Measurements from ENCODE around the gene ATXN2. TPM values are rescaled to one million over a fixed set of nuclear protein-coding genes. Genes with fewer than 3 reads are reported as not detected.

The ATXN2 gene
- total and polyA plus RNA-seq, 9 of the 15 experiments (the other 6 are each of a cell fraction or from before 2014, with no cell fraction given): 16.8 to 67.8 (median 29.3) TPM

- TF ChIP-seq PBX2 (CRISPR knock-in tag; IDR thresholded peaks at IDR 0.05; ENCODE audit: low read depth) (no peak), PBX2 (tag; conservative IDR thresholded peaks at IDR 0.05; ENCODE audit: low read depth) (no peak), DDX20 (tag; IDR thresholded peaks at IDR 0.05; ENCODE audit: low read depth) (no peak), NEUROD1 (IDR thresholded peaks at IDR 0.05; ENCODE audit: borderline replicate concordance, low read depth, low read length, partially characterized antibody) (no peak), POLR2AphosphoS2 (IDR thresholded peaks at IDR 0.05; ENCODE audit: low read length) (no peak), HDGF (IDR thresholded peaks at IDR 0.05) (no peak), E2F1 (CRISPR knock-in tag; IDR thresholded peaks at IDR 0.05) (no peak), CREB3L1 (IDR thresholded peaks at IDR 0.05; ENCODE audit: borderline replicate concordance, low read depth) (no peak), ELK1 (CRISPR knock-in tag; IDR thresholded peaks at IDR 0.05) (no peak), ZNF274 (IDR thresholded peaks at IDR 0.05; ENCODE audit: borderline replicate concordance, low read depth, low read length) (no peak), SMARCE1 (IDR thresholded peaks at IDR 0.05) (peak; percentile 55; the same call in 1 of the 2 replicates), KAT2B (IDR thresholded peaks at IDR 0.05; ENCODE audit: low read depth, low read length) (no peak), TFAM (CRISPR knock-in tag; conservative IDR thresholded peaks at IDR 0.05) (no peak), XRCC4 (IDR thresholded peaks at IDR 0.05; ENCODE audit: extremely low read depth, insufficient read depth, insufficient read length) (no peak), ZNF263 (CRISPR knock-in tag; IDR thresholded peaks at IDR 0.05; ENCODE audit: borderline replicate concordance) (no peak), ZNF695 (CRISPR knock-in tag; IDR thresholded peaks at IDR 0.05) (no peak), TSC22D4 (tag; IDR thresholded peaks at IDR 0.05) (no peak)
- TF ChIP-seq, protein P1, sequence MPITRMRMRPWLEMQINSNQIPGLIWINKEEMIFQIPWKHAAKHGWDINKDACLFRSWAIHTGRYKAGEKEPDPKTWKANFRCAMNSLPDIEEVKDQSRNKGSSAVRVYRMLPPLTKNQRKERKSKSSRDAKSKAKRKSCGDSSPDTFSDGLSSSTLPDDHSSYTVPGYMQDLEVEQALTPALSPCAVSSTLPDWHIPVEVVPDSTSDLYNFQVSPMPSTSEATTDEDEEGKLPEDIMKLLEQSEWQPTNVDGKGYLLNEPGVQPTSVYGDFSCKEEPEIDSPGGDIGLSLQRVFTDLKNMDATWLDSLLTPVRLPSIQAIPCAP (CRISPR knock-in tag; IDR thresholded peaks at IDR 0.05; ENCODE audit: borderline replicate concordance): no peak
- TF ChIP-seq, protein P2, sequence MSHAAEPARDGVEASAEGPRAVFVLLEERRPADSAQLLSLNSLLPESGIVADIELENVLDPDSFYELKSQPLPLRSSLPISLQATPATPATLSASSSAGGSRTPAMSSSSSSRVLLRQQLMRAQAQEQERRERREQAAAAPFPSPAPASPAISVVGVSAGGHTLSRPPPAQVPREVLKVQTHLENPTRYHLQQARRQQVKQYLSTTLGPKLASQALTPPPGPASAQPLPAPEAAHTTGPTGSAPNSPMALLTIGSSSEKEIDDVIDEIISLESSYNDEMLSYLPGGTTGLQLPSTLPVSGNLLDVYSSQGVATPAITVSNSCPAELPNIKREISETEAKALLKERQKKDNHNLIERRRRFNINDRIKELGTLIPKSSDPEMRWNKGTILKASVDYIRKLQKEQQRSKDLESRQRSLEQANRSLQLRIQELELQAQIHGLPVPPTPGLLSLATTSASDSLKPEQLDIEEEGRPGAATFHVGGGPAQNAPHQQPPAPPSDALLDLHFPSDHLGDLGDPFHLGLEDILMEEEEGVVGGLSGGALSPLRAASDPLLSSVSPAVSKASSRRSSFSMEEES (CRISPR knock-in tag; IDR thresholded peaks at IDR 0.05): no peak
Measured at GRCh38 chr12:111437816-111438454, 161.2 kb downstream of the ATXN2 start (continued).

Data from K562 (cell line).